ENCODE measurements around the gene TTC14.

The TTC14 gene

GRCh38 chr3:180619723-180620122 lies 17.8 kb downstream of the TTC14 start:
- Histone ChIP-seq H2AFZ (ENCODE audit: low read depth, low read length, severe bottlenecking) (no peak overlapping the region), H3K4me3 (ENCODE audit: insufficient read depth, low read length, poor library complexity, severe bottlenecking) (no peak overlapping the region), H3K27ac (ENCODE audit: low read depth, low read length) (no peak overlapping the region), H3K36me3 (ENCODE audit: low read length) (peaks cover 12% of the 10 kb centered on the region; the same call in 1 of the 2 replicates), H3K9ac (ENCODE audit: low read length) (no peak overlapping the region), H3K9me2 (replicated peaks; ENCODE audit: insufficient read depth, low read length) (no peaks in the 10 kb centered on the region), H3K4me2 (ENCODE audit: low read depth, low read length, poor library complexity, severe bottlenecking) (no peak overlapping the region), H3K9me3 (ENCODE audit: insufficient read depth, low read length) (no peaks in the 10 kb centered on the region), H3F3A (ENCODE audit: insufficient read depth) (peaks cover 11% of the 10 kb centered on the region; the same call in 1 of the 2 replicates), H3K27me3 (ENCODE audit: low read length) (no peaks in the 10 kb centered on the region), H3K79me2 (ENCODE audit: insufficient read depth, low read length) (no peaks in the 10 kb centered on the region), H4K20me1 (ENCODE audit: low read depth, low read length) (no peaks in the 10 kb centered on the region)
- TF ChIP-seq, protein P1, sequence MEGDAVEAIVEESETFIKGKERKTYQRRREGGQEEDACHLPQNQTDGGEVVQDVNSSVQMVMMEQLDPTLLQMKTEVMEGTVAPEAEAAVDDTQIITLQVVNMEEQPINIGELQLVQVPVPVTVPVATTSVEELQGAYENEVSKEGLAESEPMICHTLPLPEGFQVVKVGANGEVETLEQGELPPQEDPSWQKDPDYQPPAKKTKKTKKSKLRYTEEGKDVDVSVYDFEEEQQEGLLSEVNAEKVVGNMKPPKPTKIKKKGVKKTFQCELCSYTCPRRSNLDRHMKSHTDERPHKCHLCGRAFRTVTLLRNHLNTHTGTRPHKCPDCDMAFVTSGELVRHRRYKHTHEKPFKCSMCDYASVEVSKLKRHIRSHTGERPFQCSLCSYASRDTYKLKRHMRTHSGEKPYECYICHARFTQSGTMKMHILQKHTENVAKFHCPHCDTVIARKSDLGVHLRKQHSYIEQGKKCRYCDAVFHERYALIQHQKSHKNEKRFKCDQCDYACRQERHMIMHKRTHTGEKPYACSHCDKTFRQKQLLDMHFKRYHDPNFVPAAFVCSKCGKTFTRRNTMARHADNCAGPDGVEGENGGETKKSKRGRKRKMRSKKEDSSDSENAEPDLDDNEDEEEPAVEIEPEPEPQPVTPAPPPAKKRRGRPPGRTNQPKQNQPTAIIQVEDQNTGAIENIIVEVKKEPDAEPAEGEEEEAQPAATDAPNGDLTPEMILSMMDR (IDR thresholded peaks at IDR 0.05; ENCODE audit: insufficient read depth, low read length, poor library complexity, severe bottlenecking) = no peak

DNA sequence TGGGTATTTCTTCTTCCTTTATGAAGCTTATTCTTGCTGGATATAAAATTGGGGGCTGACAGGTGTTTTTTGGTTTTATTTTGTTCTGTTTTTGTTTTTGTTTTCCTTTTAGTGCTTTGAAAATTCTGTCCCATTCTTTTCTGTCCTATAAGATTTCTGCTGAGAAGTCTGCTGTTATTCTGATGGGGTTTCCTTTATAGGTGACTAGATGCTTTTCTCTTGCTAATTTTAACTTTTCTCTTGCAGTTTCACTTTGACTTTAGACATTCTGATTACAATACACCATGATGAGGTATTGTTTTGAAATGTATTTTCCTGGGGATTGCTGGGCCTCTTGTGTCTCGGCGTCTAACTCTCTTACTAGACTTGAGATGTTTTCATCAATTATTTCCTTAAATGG lies 22.8 kb downstream of the TTC14 start:
- Histone ChIP-seq H3K9ac (ENCODE audit: low read length) (no peak overlapping the region), H3K36me3 (ENCODE audit: low read length) (peaks cover 4% of the 10 kb centered on the region; the same call in 1 of the 2 replicates), H3K79me2 (ENCODE audit: insufficient read depth, low read length) (no peaks in the 10 kb centered on the region), H4K20me1 (ENCODE audit: low read depth, low read length) (no peaks in the 10 kb centered on the region), H3K27ac (ENCODE audit: low read depth, low read length) (no peak overlapping the region), H3K9me2 (replicated peaks; ENCODE audit: insufficient read depth, low read length) (no peaks in the 10 kb centered on the region), H3K27me3 (ENCODE audit: low read length) (no peaks in the 10 kb centered on the region), H3K4me3 (ENCODE audit: insufficient read depth, low read length, poor library complexity, severe bottlenecking) (no peak overlapping the region), H3K9me3 (ENCODE audit: insufficient read depth, low read length) (no peaks in the 10 kb centered on the region), H3F3A (ENCODE audit: insufficient read depth) (no peaks in the 10 kb centered on the region), H2AFZ (ENCODE audit: low read depth, low read length, severe bottlenecking) (no peak overlapping the region), H3K4me2 (ENCODE audit: low read depth, low read length, poor library complexity, severe bottlenecking) (no peak overlapping the region)
- TF ChIP-seq, protein P1 (IDR thresholded peaks at IDR 0.05; ENCODE audit: insufficient read depth, low read length, poor library complexity, severe bottlenecking) = no peak
- no peak for TF ChIP-seq EZH2phosphoT487 (conservative IDR thresholded peaks at IDR 0.05; ENCODE audit: low read length)

GRCh38 chr3:180626844-180627243 lies 24.9 kb downstream of the TTC14 start:
- Histone ChIP-seq H3K4me3 (ENCODE audit: insufficient read depth, low read length, poor library complexity, severe bottlenecking) (no peak overlapping the region), H3K36me3 (ENCODE audit: low read length) (no peaks in the 10 kb centered on the region), H3K79me2 (ENCODE audit: insufficient read depth, low read length) (no peaks in the 10 kb centered on the region), H3K4me2 (ENCODE audit: low read depth, low read length, poor library complexity, severe bottlenecking) (no peak overlapping the region), H2AFZ (ENCODE audit: low read depth, low read length, severe bottlenecking) (no peak overlapping the region), H4K20me1 (ENCODE audit: low read depth, low read length) (no peaks in the 10 kb centered on the region), H3F3A (ENCODE audit: insufficient read depth) (no peaks in the 10 kb centered on the region), H3K27ac (ENCODE audit: low read depth, low read length) (no peak overlapping the region), H3K9me2 (replicated peaks; ENCODE audit: insufficient read depth, low read length) (no peaks in the 10 kb centered on the region), H3K9ac (ENCODE audit: low read length) (no peak overlapping the region), H3K9me3 (ENCODE audit: insufficient read depth, low read length) (no peaks in the 10 kb centered on the region), H3K27me3 (ENCODE audit: low read length) (no peaks in the 10 kb centered on the region)
- TF ChIP-seq, protein P1 (IDR thresholded peaks at IDR 0.05; ENCODE audit: insufficient read depth, low read length, poor library complexity, severe bottlenecking) = no peak
- no peak for TF ChIP-seq EZH2phosphoT487 (conservative IDR thresholded peaks at IDR 0.05; ENCODE audit: low read length)

Data from SU-DHL-6 (cell line).